ENCODE measurements around the gene ADH1B. TPM values are rescaled to one million over a fixed set of nuclear protein-coding genes. Genes with fewer than 3 reads are reported as not detected.

The ADH1B gene
- polyA plus RNA-seq, 2 of the 4 experiments (the other 2 are of a cell fraction): not detected

GRCh38 chr4:99285387-99285786 is 35.8 kb downstream of the ADH1B start:
- Histone ChIP-seq H3K9me3 (no peaks in the 10 kb centered on the region), H3K27ac (no peak overlapping the region), H3K4me1 (no peaks in the 10 kb centered on the region), H3K4me2 (no peak overlapping the region), H3K4me3 (no peak overlapping the region)
- FAIRE-seq (no peak), ATAC-seq (no peak), DNase-seq (ENCODE audit: low read depth in 1 of 2, low spot score in 1 of 2) (no peak)
- ChIA-PET POLR2A (no interaction called here), CTCF (no interaction called here)
- TF ChIP-seq JUNB (IDR thresholded peaks at IDR 0.05): no peak
- no peak for TF ChIP-seq ZNF302 (CRISPR knock-in tag; IDR thresholded peaks at IDR 0.05)
- TF ChIP-seq RFX5 (IDR thresholded peaks at IDR 0.05): no peak
- TF ChIP-seq RNF2 (IDR thresholded peaks at IDR 0.05; ENCODE audit: borderline replicate concordance, low read depth): no peak
- TF ChIP-seq CBX8 (IDR thresholded peaks at IDR 0.05): no peak

DNA sequence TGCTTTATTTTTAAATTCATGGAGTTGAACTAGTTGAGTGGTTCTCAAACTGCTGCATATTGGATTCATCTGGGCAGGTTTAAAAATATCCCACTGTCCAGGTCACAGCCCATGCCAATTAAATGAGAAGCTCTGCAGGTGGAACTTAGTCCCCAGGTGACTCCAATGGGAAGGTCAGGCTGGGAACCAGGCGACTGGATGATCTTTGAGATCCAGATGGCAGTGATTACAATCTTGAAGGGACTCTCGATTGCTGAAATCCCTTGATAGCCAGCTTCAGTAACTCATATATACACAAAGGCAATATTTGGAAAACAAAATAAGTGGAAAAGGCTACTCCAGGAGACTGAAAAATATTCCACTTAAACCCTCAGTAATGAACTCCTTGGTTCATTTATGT is 38.5 kb downstream of the ADH1B start:
- Histone ChIP-seq H3K27ac (no peak overlapping the region), H3K4me2 (no peak overlapping the region), H3K4me1 (no peaks in the 10 kb centered on the region), H3K4me3 (no peak overlapping the region), H3K9me3 (no peaks in the 10 kb centered on the region)
- CTCF ChIA-PET: no interaction called here
- FAIRE-seq: no peak
- no peak for ATAC-seq
- WGBS (ENCODE audit: missing lambda C conversion rate): 24% methylated on average over 2 of the region's 2 CpGs
- POLR2A ChIA-PET: no interaction called here
- no peak for DNase-seq (ENCODE audit: low read depth in 1 of 2, low spot score in 1 of 2)
- TF ChIP-seq HMGXB4 (CRISPR knock-in tag; IDR thresholded peaks at IDR 0.05; ENCODE audit: borderline replicate concordance) (no peak), HES2 (IDR thresholded peaks at IDR 0.05) (no peak), JUN (IDR thresholded peaks at IDR 0.05) (no peak), POLR2AphosphoS2 (conservative IDR thresholded peaks at IDR 0.05; ENCODE audit: low read length) (no peak), EP300 (IDR thresholded peaks at IDR 0.05) (no peak)
- TF ChIP-seq, protein P1, sequence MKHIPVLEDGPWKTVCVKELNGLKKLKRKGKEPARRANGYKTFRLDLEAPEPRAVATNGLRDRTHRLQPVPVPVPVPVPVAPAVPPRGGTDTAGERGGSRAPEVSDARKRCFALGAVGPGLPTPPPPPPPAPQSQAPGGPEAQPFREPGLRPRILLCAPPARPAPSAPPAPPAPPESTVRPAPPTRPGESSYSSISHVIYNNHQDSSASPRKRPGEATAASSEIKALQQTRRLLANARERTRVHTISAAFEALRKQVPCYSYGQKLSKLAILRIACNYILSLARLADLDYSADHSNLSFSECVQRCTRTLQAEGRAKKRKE (CRISPR knock-in tag; IDR thresholded peaks at IDR 0.05; ENCODE audit: low read depth): no peak
- TF ChIP-seq, protein P2, sequence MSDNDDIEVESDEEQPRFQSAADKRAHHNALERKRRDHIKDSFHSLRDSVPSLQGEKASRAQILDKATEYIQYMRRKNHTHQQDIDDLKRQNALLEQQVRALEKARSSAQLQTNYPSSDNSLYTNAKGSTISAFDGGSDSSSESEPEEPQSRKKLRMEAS (IDR thresholded peaks at IDR 0.05): no peak

DNA sequence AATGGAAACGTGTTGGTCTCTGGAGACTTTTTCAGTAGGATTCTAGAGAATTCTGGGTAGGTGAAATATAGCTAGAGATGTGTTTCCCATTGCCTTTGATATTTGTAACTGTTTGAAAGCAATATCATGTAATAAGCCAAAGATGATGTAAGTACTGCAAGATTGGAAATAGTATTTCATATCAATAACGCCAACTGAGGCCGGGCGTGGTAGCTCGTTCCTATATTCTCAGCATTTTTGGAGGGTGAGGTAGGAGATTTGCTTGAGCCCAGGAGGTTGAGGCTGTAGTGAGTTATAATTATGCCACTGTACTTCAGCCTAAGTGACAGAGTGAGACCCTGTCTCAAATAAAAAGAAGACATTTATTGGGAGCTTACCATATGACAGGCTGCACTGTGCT is 39.9 kb downstream of the ADH1B start:
- no peak overlapping the region for H3K27ac ChIP-seq
- no peak overlapping the region for H3K4me3 ChIP-seq
- 76% methylated on average over 5 of the region's 5 CpGs for WGBS (ENCODE audit: missing lambda C conversion rate)
- H3K4me1 ChIP-seq: no peaks in the 10 kb centered on the region
- DNase-seq (ENCODE audit: low read depth in 1 of 2, low spot score in 1 of 2) (no peak), ATAC-seq (no peak), FAIRE-seq (no peak)
- ChIA-PET POLR2A (no interaction called here), CTCF (no interaction called here)
- TF ChIP-seq NFE2L2 (conservative IDR thresholded peaks at IDR 0.05; ENCODE audit: low read length) (no peak), HOXB13 (CRISPR knock-in tag; IDR thresholded peaks at IDR 0.05; ENCODE audit: low read depth) (no peak), ZSCAN20 (CRISPR knock-in tag; IDR thresholded peaks at IDR 0.05) (no peak), CBX2 (IDR thresholded peaks at IDR 0.05; ENCODE audit: borderline replicate concordance, low read depth) (no peak), FOXS1 (CRISPR knock-in tag; IDR thresholded peaks at IDR 0.05) (no peak), RAD21 (conservative IDR thresholded peaks at IDR 0.05 in 1 of 2, IDR thresholded peaks at IDR 0.05 in 1 of 2) (no peak), HDAC2 (IDR thresholded peaks at IDR 0.05) (no peak), CBX8 (IDR thresholded peaks at IDR 0.05) (no peak), MAFK (IDR thresholded peaks at IDR 0.05; ENCODE audit: partially characterized antibody) (no peak)
- TF ChIP-seq, protein P3, sequence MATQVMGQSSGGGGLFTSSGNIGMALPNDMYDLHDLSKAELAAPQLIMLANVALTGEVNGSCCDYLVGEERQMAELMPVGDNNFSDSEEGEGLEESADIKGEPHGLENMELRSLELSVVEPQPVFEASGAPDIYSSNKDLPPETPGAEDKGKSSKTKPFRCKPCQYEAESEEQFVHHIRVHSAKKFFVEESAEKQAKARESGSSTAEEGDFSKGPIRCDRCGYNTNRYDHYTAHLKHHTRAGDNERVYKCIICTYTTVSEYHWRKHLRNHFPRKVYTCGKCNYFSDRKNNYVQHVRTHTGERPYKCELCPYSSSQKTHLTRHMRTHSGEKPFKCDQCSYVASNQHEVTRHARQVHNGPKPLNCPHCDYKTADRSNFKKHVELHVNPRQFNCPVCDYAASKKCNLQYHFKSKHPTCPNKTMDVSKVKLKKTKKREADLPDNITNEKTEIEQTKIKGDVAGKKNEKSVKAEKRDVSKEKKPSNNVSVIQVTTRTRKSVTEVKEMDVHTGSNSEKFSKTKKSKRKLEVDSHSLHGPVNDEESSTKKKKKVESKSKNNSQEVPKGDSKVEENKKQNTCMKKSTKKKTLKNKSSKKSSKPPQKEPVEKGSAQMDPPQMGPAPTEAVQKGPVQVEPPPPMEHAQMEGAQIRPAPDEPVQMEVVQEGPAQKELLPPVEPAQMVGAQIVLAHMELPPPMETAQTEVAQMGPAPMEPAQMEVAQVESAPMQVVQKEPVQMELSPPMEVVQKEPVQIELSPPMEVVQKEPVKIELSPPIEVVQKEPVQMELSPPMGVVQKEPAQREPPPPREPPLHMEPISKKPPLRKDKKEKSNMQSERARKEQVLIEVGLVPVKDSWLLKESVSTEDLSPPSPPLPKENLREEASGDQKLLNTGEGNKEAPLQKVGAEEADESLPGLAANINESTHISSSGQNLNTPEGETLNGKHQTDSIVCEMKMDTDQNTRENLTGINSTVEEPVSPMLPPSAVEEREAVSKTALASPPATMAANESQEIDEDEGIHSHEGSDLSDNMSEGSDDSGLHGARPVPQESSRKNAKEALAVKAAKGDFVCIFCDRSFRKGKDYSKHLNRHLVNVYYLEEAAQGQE (IDR thresholded peaks at IDR 0.05): no peak
- TF ChIP-seq, protein P4, sequence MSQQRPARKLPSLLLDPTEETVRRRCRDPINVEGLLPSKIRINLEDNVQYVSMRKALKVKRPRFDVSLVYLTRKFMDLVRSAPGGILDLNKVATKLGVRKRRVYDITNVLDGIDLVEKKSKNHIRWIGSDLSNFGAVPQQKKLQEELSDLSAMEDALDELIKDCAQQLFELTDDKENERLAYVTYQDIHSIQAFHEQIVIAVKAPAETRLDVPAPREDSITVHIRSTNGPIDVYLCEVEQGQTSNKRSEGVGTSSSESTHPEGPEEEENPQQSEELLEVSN (IDR thresholded peaks at IDR 0.05; ENCODE audit: borderline replicate concordance, low read depth): no peak
- H3K9me3 ChIP-seq: no peaks in the 10 kb centered on the region
- H3K4me2 ChIP-seq: no peak overlapping the region

Measured in A549 (cell line).